Activated T-cell treated with anti-CD3 and anti-CD28 coated beads, Interleukin-2, amount 50 U/mL, for 72 hours (primary cell): ENCODE data around the gene PPA2. TPM values are rescaled to one million over a fixed set of nuclear protein-coding genes. Genes with fewer than 3 reads are reported as not detected.

ENCODE experiments used
- ATAC-seq, 2 donors: fragments of 150-1000 bp; cut with Tn5 transposase; replicated peaks in 1 of 2; 2 replicates each; pipeline ENCODE4 v1.10.0; 2021; ENCODE audit warnings: moderate library complexity in 2 of 2, mild to moderate bottlenecking in 1 of 2
- DNase-seq, 2 donors: peaks; one replicate each; pipeline ENCODE4 v3.0.0; 2021 to 2022; ENCODE audit warnings: mixed read lengths in 1 of 2
- H3K27ac Mint-ChIP-seq: one replicate; pipeline ENCODE4 v1.8.0; 2022; ENCODE audit warnings: mild to moderate bottlenecking, moderate library complexity, mixed read lengths
- H3K27me3 Mint-ChIP-seq: one replicate; pipeline ENCODE4 v1.8.0; 2022; ENCODE audit warnings: low read depth, mixed read lengths
- H3K36me3 Mint-ChIP-seq, 2 donors: one replicate each; pipeline ENCODE4 v1.8.0; 2022; ENCODE audit warnings: mixed read lengths in 2 of 2, mild to moderate bottlenecking in 1 of 2; ENCODE audit not compliant: insufficient read depth in 2 of 2
- H3K4me1 Mint-ChIP-seq: one replicate; pipeline ENCODE4 v1.8.0; 2022; ENCODE audit warnings: low read depth, mixed read lengths
- H3K4me3 Mint-ChIP-seq, 2 donors: one replicate each; pipeline ENCODE4 v1.8.0; 2022; ENCODE audit warnings: mild to moderate bottlenecking in 2 of 2, mixed read lengths in 2 of 2, moderate library complexity in 2 of 2
- H3K9me3 Mint-ChIP-seq, 2 donors: one replicate each; pipeline ENCODE4 v1.8.0; 2022; ENCODE audit warnings: mixed read lengths in 2 of 2
- total RNA-seq, 2 donors: library from RNA; stranded (reverse); gene quantifications; one replicate each; pipeline ENCODE4 v1.2.3, GENCODE V29; 2022

PPA2 gene
- total RNA-seq, 2 donors from 2014 or later = 74.7 to 90.0 TPM

DNA sequence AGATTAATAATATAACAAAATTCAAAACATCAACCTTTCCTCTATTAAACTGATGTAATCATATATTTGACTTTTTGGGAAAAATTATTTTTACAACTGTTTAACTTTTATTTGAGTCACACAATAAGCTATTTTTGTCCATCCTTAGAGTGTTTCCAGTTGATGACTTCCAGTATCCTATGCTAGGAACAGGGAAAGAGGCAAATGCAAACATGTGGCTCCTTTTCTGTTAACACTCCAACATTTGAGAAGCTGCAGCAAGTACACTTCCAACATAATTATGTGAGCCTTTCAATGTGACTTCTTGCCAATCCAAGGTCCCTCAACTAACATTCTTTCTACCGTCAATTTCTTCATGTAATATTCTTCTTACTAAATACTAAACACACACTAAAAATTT lies 117.7 kb downstream of the PPA2 start:
- Mint-ChIP-seq H3K4me3 (no peak overlapping the region), H3K27me3 (no peaks in the 10 kb centered on the region), H3K36me3 (peaks cover 3 to 7% of the 10 kb centered on the region in 2 donors), H3K9me3 (peaks cover 1 to 2% of the 10 kb centered on the region in 2 donors), H3K4me1 (peaks cover 22% of the 10 kb centered on the region), H3K27ac (no peak overlapping the region)
- ATAC-seq (no peak), DNase-seq (no peak)

DNA sequence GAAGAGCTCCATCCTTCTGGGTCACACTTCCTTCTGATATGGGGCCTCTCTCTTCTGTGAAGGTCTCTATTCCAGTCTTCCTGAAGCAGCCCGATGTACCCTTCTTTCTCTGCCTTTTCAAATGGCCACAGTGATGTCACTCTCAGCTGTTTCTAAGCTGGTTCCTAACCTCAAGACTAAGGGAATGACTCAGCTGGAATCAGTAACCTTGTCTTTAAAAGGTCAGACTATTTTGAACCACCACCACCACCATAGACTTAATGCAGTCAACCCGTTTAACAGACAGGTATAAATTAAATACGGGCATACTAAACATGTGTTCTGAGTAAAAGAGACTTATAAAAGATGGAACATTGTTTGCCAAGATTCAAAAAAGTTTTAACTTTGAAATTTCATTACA lies 121.0 kb downstream of the PPA2 start:
- Mint-ChIP-seq H3K27ac (peak overlapping the region; percentile 13), H3K9me3 (peaks cover 0 to 2% of the 10 kb centered on the region in 2 donors), H3K4me1 (peaks cover 22% of the 10 kb centered on the region), H3K27me3 (no peaks in the 10 kb centered on the region), H3K36me3 (no peaks in the 10 kb centered on the region), H3K4me3 (peak overlapping the region; percentile 27 to 53)
- DNase-seq (peak; percentile 7 to 14), ATAC-seq (peak; percentile 92 to 94)

DNA sequence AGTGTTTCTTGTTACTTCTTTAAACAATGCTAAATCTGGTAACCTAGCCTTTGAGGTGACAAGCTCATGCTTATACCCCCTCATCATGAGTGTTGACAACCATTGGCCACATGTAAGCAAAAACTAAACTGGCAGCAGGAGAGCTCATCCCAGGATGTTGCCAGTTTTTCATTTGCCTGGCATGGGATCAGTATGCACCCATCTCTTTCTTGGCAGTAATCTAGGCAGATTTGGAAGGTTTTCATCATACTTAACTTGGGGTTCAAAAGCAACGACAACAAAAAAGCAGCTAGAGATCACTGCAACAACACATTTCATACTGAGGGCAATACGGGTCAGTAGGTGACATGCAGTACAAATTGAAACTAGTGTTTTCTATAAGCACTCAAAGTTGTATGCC lies 122.0 kb downstream of the PPA2 start:
- Mint-ChIP-seq H3K36me3 (no peaks in the 10 kb centered on the region), H3K4me1 (peaks cover 22% of the 10 kb centered on the region), H3K27ac (no peak overlapping the region), H3K4me3 (peak overlapping the region in 1 of 2 donors; percentile 53), H3K27me3 (no peaks in the 10 kb centered on the region), H3K9me3 (peaks cover 0 to 2% of the 10 kb centered on the region in 2 donors)
- DNase-seq = no peak
- no peak for ATAC-seq

DNA sequence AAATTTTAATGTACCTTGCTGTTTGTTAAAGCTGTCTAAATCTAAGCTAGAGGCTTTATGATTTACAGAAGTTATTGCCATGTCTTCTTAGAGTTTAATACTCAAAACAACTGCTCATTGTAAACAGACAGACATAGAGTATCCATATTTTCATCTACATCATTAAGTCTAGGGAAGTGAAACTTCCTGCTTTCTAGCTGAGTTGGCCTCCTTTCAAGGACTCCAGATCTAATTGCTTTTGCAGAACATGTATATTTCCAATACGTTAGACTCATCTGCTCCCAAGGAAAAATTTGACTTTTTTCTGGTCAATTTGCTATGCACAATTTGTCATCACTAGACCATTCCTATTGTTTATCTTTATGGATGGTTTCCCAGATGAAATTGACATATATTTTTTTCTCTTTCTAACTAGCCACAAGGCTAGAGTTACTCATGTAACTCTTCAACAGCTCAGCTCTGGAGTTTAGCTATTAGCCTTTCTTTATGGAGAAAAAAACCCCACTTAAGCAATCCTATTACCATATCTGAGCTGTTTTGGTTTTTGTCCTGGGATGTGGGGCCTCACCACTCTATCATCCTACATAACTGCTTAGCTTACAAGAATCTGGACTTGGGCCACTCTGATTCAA lies 122.9 kb downstream of the PPA2 start:
- H3K36me3 Mint-ChIP-seq = no peaks in the 10 kb centered on the region
- H3K27me3 Mint-ChIP-seq = no peaks in the 10 kb centered on the region
- ATAC-seq (peak in 1 of 2 donors; percentile 29), DNase-seq (no peak)
- peaks cover 22% of the 10 kb centered on the region for H3K4me1 Mint-ChIP-seq
- H3K9me3 Mint-ChIP-seq = peaks cover 0 to 2% of the 10 kb centered on the region in 2 donors
- no peak overlapping the region for H3K27ac Mint-ChIP-seq
- no peak overlapping the region for H3K4me3 Mint-ChIP-seq

DNA sequence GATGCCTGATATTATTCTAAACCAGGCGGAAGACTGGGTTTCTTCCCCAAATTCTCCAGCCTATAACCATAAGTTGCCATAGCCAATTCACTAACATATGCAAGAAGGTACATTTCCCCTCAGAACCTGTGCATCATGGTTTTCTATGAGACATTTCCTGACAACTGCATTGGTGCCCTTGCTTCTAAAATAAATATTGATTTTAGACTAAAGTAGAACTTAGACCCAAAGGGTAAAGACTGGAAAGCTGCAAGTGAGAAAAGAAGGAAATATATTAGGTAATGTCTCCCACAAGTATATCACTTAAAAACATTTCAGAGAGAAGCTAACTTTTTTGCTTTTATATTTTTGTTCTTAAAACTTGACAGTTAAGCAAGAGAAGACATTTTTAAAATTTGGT lies 125.1 kb downstream of the PPA2 start:
- no peak for DNase-seq

DNA sequence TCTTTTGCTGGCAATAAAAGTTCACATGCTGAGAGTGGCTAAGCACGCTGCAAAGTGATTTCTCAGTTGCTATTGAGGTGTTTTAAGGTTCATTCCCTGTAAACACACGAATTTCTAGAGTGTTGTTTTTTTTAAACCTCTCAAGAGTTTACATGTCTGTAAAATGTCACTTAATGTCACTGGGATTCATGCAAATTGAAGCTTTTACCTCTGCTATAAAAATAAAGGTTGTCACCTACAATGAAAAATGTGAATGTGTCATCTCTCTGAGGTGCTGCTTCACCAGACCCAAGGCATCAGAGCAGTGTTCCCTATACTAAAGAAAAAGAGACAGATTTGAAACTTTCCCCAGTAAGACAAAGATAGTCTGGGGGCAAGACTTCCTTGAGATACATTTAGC lies 127.0 kb downstream of the PPA2 start:
- no peak overlapping the region for H3K4me3 Mint-ChIP-seq
- H3K36me3 Mint-ChIP-seq = no peaks in the 10 kb centered on the region
- no peak overlapping the region for H3K27ac Mint-ChIP-seq
- peaks cover 0 to 2% of the 10 kb centered on the region in 2 donors for H3K9me3 Mint-ChIP-seq
- H3K27me3 Mint-ChIP-seq = no peaks in the 10 kb centered on the region
- DNase-seq = no peak
- ATAC-seq = no peak
- H3K4me1 Mint-ChIP-seq = no peaks in the 10 kb centered on the region

More for the DNA sequence above, 125.1 kb downstream of the PPA2 start:
- Mint-ChIP-seq H3K27ac (no peak overlapping the region), H3K4me3 (no peak overlapping the region), H3K4me1 (peaks cover 16% of the 10 kb centered on the region), H3K9me3 (peaks cover 0 to 2% of the 10 kb centered on the region in 2 donors), H3K27me3 (no peaks in the 10 kb centered on the region), H3K36me3 (no peaks in the 10 kb centered on the region)
- ATAC-seq = no peak

DNA sequence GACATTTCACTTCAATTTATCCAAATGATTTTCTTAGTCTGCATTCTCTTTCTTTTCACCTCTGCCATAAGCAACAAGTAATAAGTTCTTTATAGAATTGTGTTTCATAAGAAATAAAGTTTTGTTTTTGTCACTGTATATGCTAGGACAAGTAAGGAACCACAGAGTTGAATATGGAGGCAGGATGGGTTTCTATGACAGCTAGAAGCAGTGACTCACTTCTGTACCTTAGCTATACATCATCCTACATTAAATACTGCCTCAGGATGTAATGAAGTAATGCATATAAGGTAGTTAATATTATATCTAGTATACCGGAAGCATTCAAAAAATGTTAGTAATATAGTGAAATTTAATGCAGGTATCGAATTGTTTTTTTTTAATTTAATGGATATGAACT lies 128.0 kb downstream of the PPA2 start:
- Mint-ChIP-seq H3K36me3 (no peaks in the 10 kb centered on the region), H3K27ac (no peak overlapping the region), H3K9me3 (peaks cover 0 to 2% of the 10 kb centered on the region in 2 donors), H3K4me1 (no peaks in the 10 kb centered on the region), H3K4me3 (no peak overlapping the region), H3K27me3 (no peaks in the 10 kb centered on the region)
- ATAC-seq (peak in 1 of 2 donors; percentile 60), DNase-seq (no peak)

DNA sequence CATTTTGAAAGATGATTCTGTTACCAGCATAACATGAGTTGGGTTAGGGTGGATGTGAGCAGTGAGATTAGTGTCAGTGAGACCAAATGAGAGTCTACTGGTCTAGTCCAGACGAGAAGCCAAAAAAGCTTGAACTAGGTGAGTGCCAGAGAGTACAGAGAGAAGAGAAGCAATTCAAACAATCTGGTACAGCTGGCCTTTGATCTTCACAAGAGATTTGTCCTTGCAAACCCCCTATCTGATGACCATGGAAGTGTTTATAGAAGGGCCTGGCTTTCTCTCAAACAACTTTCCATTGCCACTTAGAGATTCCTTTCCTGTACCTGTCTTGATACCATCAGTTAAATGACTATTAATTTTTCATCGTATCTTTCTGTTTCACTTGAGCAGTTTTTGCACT lies 128.5 kb downstream of the PPA2 start:
- DNase-seq = no peak
- no peak overlapping the region for H3K4me3 Mint-ChIP-seq
- no peaks in the 10 kb centered on the region for H3K27me3 Mint-ChIP-seq
- H3K27ac Mint-ChIP-seq = no peak overlapping the region
- H3K9me3 Mint-ChIP-seq = peaks cover 0 to 2% of the 10 kb centered on the region in 2 donors
- H3K4me1 Mint-ChIP-seq = no peaks in the 10 kb centered on the region
- no peaks in the 10 kb centered on the region for H3K36me3 Mint-ChIP-seq
- no peak for ATAC-seq

DNA sequence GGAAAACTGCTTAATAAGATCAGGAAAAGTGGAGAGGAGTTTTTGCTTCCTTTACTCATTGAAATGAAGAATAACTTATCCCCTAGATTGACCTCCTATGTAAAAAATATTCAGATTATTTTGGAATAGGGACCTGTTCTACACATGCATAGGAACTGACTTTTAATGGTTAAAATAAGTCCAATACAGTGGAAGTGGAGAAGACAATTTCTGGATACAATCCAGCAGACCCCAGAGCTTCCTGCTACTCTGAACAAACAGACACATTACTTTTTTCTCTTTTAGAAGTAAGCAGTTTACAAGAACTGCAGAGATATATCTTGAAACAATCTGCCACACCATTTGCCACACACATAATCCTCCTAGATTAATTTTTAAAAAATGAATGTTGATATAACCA lies 129.7 kb downstream of the PPA2 start:
- H3K36me3 Mint-ChIP-seq = no peaks in the 10 kb centered on the region
- H3K27ac Mint-ChIP-seq = no peak overlapping the region
- ATAC-seq (no peak), DNase-seq (no peak)
- no peaks in the 10 kb centered on the region for H3K4me1 Mint-ChIP-seq
- H3K27me3 Mint-ChIP-seq = no peaks in the 10 kb centered on the region
- H3K4me3 Mint-ChIP-seq = no peak overlapping the region
- H3K9me3 Mint-ChIP-seq = peaks cover 0 to 2% of the 10 kb centered on the region in 2 donors

DNA sequence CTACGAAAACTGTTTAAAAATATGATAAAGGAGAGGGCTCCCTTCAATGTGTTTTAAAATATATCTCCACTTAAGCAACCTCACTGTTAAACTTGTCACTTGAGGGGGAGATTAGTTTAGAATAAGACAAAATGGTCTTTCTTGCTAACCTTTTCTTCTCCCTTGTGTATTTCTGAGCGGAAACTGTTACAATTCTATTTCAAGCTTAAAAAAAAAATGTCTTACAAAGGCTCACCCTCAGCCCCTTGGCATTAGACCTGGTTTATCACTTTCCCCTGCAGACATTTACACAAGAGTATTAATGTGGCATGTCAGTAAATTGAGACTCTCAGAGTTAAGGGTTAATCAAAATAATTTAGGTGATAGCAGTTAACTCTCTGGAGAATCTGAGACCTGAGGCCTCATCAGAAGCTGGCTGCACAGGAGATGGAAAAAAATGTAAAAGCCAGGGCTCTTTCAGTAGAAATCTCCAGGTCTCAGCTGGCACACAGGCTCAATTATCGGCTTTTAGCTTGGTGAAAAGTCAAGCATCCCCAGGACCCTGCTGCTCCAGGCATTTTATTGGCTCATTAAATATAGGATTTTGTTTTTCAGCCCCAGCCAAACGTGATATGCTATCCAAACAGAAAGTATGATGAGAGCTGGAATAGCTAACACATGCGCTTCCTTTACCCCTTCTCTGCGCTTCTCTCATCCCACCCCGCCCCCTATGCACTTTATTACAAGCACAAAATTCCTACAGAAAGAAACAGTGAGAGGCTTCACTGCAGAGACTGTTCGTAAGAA lies 130.5 kb downstream of the PPA2 start:
- Mint-ChIP-seq H3K27me3 (no peaks in the 10 kb centered on the region), H3K4me3 (no peak overlapping the region), H3K4me1 (no peaks in the 10 kb centered on the region), H3K9me3 (peaks cover 0 to 2% of the 10 kb centered on the region in 2 donors), H3K27ac (no peak overlapping the region), H3K36me3 (no peaks in the 10 kb centered on the region)
- DNase-seq = no peak
- no peak for ATAC-seq

DNA sequence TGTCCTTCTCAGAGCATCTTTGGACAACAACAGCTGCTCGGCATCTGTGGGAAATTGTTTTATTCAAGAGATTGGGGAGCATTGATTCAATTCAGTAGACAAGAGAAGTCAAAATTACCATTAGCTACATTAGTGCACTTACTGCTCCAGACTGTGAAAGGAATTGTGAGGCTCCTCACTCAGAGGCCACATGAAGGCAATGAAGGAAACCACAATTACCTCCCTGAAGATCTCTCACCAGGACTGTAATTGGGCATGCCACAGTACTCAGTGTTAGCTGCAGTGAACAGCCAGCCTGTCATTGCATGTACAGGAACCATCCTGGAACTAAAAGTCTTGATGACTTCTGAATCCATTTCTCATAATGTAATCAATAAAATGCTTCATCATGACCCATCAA lies 144.8 kb downstream of the PPA2 start:
- Mint-ChIP-seq H3K27ac (peak overlapping the region; percentile 12), H3K36me3 (no peaks in the 10 kb centered on the region), H3K4me3 (no peak overlapping the region), H3K27me3 (no peaks in the 10 kb centered on the region), H3K4me1 (peaks cover 13% of the 10 kb centered on the region), H3K9me3 (peaks cover 2 to 3% of the 10 kb centered on the region in 2 donors)
- ATAC-seq (no peak), DNase-seq (no peak)

DNA sequence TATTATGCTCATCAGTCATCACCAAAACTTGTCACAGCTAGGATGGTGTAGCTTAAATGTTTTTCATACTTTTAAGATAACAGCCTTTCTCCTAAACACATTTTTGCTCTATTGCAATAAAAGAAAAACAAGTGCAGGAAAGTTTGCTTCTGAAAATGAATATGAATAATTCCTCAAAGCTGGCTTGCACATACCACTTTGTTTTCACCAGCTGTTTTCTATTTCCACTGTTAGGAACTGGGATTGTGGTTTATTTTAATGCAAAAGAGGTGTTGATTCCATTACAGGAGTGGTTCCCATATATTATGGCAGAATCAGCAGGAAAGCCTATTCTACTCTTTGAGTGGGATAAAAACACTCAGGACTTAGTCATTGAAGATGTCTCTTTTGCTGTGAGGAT lies 145.9 kb downstream of the PPA2 start:
- H3K9me3 Mint-ChIP-seq = peaks cover 2 to 3% of the 10 kb centered on the region in 2 donors
- H3K4me1 Mint-ChIP-seq = peaks cover 13% of the 10 kb centered on the region
- no peak overlapping the region for H3K4me3 Mint-ChIP-seq
- H3K36me3 Mint-ChIP-seq = peaks cover 0 to 4% of the 10 kb centered on the region in 2 donors
- no peaks in the 10 kb centered on the region for H3K27me3 Mint-ChIP-seq
- no peak for DNase-seq
- H3K27ac Mint-ChIP-seq = no peak overlapping the region
- no peak for ATAC-seq

DNA sequence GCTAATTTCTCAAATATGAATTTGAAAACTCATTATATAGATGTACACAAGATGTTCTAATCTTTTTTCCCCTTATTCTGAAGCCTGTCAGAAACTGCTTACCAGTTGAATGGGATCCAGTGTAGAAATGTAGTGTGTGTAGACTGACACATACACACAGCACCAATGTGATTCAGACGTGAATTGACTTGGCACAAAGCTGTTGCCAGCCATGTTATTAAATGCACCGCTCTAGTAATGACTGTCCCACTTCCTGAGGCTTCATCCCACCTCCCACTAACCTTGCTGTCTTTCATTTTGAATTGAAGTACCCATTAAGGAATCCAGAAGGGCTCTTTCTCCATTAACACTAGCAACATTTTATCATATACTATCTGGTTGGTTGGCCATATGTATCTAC lies 146.6 kb downstream of the PPA2 start:
- Mint-ChIP-seq H3K27me3 (no peaks in the 10 kb centered on the region), H3K9me3 (peaks cover 0 to 2% of the 10 kb centered on the region in 2 donors), H3K4me3 (no peak overlapping the region), H3K4me1 (peaks cover 13% of the 10 kb centered on the region), H3K27ac (no peak overlapping the region), H3K36me3 (peaks cover 0 to 4% of the 10 kb centered on the region in 2 donors)
- DNase-seq = peak; percentile 17 to 20
- peak; percentile 86 to 99 for ATAC-seq
